Retina (tissue), 1 donor: Measurements from ENCODE around the gene TTC3.
"Not testable (repeated sequence)": the region's sequence is repeated elsewhere in the genome, so short reads cannot be mapped to it uniquely, and the experiment has no call there.

Source experiments
- DNase-seq: peaks from one replicate; pipeline ENCODE4 v3.0.0-alpha.2; 2016

TTC3 gene

DNA sequence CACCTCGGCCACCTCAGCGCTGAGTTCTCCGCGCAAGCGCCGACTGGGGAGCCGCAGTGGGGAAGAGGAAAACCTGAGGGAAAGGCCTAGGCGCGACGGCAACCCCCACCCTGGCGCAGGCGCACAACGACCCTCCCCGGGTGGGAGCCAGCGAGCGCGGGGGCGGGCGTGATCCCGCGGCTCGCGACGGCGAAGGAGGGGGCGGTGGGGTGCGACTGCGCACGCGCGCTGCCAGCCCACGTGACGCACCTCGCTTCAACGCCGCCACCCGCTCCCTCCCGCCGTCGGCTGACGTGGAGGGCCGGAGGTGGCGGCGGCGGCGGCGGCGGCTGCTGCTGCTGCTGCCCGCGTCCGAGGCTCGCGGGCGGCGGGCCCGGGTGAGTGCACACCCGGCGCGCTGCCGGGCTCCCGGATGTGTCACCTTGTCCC, at the start of gene TTC3, which contains the start of gene PIGP:
TSS of gene TTC3 (plus strand) at position 267 of the 429 bp plus-strand sequence. CDS start 14,004 bp downstream, outside the sequence.
TSS of gene PIGP (minus strand) at position 84 of the 429 bp plus-strand sequence. CDS start 556 bp downstream, outside the sequence.
- DNase-seq: peak; percentile 99

DNA sequence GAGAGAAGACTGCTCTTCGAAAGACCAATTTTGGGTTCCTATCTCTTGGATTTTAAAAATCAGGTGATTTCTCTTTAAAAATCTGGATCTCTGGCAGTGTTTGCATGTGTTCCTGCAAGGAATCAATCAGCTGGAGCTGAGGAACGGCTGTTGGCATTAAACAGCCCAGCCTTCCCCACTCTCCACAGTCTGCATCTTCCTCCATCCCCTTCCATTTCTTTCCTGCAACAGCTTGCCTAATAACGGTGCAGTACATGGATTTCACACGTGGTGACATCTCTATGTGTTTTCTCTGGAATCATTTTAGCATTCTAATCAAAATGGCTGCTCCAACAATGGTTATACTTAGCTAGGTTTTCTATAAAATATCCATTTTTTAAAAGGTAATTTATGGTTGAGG, 46.6 kb upstream of the TTC3 start:
- no peak for DNase-seq

DNA sequence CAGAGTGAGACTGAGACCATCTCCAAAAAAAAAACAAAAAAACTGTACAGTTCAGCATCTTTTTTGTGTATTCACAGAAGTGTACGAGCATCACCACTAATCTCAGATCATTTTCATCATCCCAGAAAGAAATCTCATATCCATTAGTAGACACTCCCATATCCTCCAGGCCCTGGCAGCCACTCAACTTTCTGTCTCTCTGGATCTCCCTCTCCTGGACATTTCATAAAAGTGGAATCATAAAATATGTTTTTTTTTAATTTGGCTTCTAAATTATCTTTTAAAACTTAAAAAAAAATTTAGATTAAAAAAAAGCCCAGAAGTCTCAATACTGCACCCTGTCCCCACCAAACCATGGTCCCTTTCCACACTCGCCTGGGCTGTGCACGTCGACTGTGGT, 44.5 kb upstream of the TTC3 start:
- no peak for DNase-seq

- DNase-seq: no peak
Observed at GRCh38 chr21:37030864-37031263, 42.2 kb upstream of the TTC3 start.

GRCh38 chr21:37032293-37032692, 40.8 kb upstream of the TTC3 start:
- no peak for DNase-seq

GRCh38 chr21:37032877-37033471, 40.1 kb upstream of the TTC3 start:
- no peak for DNase-seq

- DNase-seq: not testable (repeated sequence)
Observed at GRCh38 chr21:37034394-37034793, 38.7 kb upstream of the TTC3 start.

DNA sequence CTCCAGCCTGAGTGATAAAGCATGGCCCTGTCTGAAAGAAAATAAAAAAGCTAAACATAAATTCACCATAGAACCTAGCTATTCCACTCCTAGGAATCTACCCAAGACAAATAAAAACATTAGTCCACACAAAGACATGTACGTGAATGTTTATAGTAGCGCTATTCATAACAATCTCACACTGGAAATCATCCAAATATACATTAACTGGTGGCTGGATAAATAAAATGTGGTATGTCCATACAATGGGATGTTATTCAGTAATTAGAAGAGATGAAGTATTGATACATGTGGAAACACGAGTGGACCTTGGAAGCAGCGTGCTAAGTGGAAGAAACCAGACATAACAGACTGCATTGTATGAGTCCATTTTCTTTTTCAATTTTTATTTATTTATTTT, 36.9 kb upstream of the TTC3 start:
- DNase-seq: no peak

- no peak for DNase-seq
Observed at GRCh38 chr21:37039411-37040075, 33.5 kb upstream of the TTC3 start.

- no peak for DNase-seq
Observed at GRCh38 chr21:37040212-37040611, 32.8 kb upstream of the TTC3 start.

DNA sequence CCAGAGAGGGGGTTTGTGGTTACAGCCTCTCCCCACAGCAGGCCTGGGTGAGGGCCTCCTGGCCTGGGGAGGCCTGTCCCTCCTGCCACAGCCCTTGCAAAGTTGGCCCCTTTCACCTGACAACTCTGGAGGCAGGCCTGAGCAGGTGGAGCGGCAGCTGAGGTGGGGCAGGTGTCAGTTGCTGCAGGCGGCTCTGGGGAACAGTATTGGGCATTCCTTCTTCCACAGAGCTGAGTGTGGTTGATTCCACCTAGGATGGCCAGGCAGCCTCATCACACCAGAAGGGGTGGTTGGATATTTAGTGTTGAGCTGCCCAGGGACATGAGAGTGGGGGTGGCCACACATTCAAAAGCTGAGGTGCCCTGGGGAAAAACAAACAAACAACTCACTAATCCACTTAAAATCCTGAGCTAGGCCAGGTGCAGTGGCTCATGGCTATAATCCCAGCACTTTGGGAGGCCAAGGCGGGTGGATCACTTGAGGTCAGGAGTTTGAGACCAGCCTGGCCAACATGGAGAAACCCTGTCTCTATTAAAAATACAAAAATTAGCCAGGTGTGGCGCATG, 31.3 kb upstream of the TTC3 start:
- DNase-seq: no peak

GRCh38 chr21:37043818-37044217, 29.2 kb upstream of the TTC3 start:
- no peak for DNase-seq

DNA sequence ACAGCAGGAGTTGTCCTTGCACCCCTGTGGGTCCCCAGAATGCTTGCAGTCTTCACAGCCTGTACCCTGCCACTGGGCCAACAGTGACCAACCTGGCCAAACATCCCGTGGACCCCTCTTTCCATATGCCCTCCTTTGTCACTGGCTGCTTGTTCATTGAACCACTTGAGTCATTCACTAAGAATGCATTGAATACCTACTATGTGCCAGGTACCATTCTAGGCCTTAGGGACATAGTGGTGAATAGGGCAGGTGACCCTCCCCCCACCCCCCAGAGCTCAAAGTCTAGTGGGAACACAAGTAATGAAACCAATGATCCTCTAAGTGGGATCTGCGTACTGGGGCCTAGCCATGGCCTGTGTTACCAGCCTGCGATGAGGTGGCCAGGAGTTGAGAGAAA, 28.4 kb upstream of the TTC3 start:
- DNase-seq: no peak

GRCh38 chr21:37045149-37045548, 27.9 kb upstream of the TTC3 start:
- DNase-seq: no peak

- DNase-seq: no peak
Observed at GRCh38 chr21:37045556-37045955, 27.5 kb upstream of the TTC3 start.

GRCh38 chr21:37047079-37047478, 26.0 kb upstream of the TTC3 start:
- no peak for DNase-seq

DNA sequence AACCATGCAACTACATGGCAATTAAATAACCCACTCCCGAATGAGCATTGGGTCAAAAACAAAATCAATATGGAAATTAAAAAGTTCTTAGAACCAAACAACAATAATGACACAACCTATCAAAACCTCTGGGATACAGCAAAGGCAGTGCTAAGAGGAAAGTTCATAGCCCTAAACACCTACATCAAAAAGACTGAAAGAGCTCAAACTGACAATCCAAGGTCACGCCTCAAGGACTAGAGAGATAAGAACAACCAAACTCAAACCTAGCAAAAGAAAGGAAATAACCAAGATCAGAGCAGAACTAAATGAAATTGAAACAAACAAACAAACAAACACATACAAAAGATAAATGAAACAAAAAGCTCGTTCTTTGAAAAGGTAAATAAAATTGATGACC, 23.3 kb upstream of the TTC3 start:
- DNase-seq: not testable (repeated sequence)

GRCh38 chr21:37055271-37055855, 17.7 kb upstream of the TTC3 start:
- no peak for DNase-seq

GRCh38 chr21:37057614-37058013, 15.4 kb upstream of the TTC3 start:
- DNase-seq: no peak

GRCh38 chr21:37058261-37058660, 14.8 kb upstream of the TTC3 start:
- DNase-seq: no peak

DNA sequence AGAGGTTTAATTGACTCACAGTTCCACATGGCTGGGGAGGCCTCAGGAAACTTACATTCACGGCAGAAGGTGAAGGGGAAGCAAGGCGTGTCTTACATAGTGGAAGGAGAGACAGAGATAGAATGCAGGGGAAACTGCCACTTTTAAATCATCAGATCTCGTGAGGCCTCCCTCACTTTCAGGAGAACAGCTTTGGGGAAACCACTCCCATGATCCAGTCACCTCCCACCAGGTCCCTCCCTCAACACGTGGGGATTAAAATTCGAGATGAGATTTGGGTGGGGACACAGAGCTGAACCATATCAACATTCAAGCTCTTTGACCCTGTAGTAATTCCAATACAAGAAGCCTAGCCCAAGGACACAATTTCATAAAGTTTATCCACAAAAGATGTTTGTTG, 13.9 kb upstream of the TTC3 start:
- no peak for DNase-seq

DNA sequence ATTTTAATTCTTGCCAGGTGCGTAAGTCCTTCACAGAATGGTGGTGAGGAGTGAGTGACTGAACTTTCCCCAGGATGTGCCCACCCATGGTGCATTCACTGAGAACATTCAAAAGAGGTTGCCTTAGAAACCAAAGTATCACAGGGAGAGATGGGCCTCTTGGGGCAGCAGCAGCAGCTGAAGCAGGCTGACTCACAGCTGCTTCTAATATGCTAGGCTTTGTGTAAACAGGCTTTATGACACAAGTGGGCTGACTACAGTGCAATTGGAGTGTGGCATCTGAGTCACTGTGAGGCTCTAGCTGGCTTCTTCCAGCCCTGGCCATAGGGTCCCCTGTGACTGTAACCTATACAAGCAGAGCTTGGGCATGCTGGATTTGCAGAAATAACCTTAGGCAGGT, 12.8 kb upstream of the TTC3 start:
- DNase-seq: peak; percentile 74

DNA sequence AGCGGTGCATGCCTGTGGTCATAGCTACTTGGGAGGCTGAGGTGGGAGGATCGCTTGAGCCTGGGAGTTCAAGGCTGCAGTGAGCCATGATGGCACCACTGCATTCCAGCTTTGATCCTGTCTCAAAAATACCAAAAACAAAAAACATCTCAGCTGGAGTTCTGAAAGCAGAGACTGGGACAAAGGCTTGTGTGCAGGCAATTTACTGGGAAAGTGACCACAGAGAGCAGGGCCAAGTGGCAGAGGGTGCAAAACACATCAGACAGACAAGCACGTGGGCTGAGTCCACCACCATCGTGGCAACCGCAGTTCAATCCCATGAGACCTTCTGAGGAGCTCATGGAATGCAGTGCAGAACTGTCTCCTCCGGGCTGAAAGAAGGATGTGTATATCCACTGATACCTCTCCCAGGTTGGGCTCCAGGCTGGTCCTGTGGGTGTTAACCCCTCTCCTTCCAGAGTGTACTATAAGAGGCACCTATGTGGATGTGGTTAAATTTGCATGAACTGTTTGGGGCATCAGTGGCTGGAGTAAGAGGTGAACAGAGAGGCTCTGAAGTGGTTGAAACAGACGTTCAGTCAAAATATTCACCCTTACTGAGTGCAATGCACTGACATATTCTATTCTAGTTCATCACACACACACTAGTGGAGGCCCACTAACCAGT, 11.0 kb upstream of the TTC3 start:
- DNase-seq: no peak

DNA sequence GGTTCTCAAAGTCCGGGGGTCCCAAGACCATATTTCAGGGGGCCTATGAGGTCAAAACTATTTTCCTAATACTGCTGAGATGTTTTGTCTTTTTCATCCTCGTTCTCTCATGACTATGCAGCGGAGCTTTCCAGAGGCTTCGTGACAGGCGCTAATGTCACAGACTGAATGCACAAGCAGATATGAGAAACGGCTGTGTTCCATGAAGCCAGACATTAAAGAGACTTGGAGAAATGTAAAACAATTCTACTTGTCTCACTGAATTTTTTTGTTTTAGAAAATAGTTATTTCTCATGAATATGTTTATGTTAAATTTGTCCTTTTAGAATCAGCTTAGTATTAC, 10.5 kb upstream of the TTC3 start:
- DNase-seq: peak; percentile 29
